ENCODE results near the gene IQGAP3. TPM values are rescaled to one million over a fixed set of nuclear protein-coding genes. Genes with fewer than 3 reads are reported as not detected.

IQGAP3 gene
- total RNA-seq, 1 experiment from 2014 or later = 25.6 TPM

GRCh38 chr1:156594190-156594589 is 21.8 kb upstream of the IQGAP3 start:
- no TSS peak for BruUV-seq (replicated peaks)
- H3K36me3 ChIP-seq (ENCODE audit: control insufficient read depth, insufficient read depth, low read length) = peaks cover 15% of the 10 kb centered on the region
- no peak overlapping the region for H3K4me3 ChIP-seq (ENCODE audit: low read depth in 2 of 2, low read length in 2 of 2)
- DNase-seq (ENCODE audit: low read depth, low spot score) (no peak), ATAC-seq (no peak)
- no peaks in the 10 kb centered on the region for H3K9me3 ChIP-seq (ENCODE audit: control insufficient read depth, insufficient read depth, low read depth, low read length)
- peaks cover 16% of the 10 kb centered on the region for H3K4me1 ChIP-seq (ENCODE audit: control insufficient read depth, insufficient read depth, low read length)
- no peaks in the 10 kb centered on the region for H3K27me3 ChIP-seq (ENCODE audit: control insufficient read depth, insufficient read depth, low read length)
- in situ Hi-C loops (cut with HindIII; ENCODE audit: low pct_unique_long_range_greater_than_20kb, low sequenced_read_pairs) = no loop called here
- 0 out of 2 replicates have a peak overlapping the region, but pooled peaks have one; percentile 17 for H3K27ac ChIP-seq (ENCODE audit: low read length)
- no peak for TF ChIP-seq CTCF (IDR thresholded peaks at IDR 0.05)
- peak; percentile 59 for TF ChIP-seq POLR2AphosphoS5 (IDR thresholded peaks at IDR 0.05; ENCODE audit: low read depth, low read length)
- no peak for TF ChIP-seq TCF7L2 (IDR thresholded peaks at IDR 0.05; ENCODE audit: low read depth, low read length)
- no peak for TF ChIP-seq REST (IDR thresholded peaks at IDR 0.05; ENCODE audit: insufficient read depth in 1 of 2, low read depth in 2 of 2, low read length in 1 of 2)
- TF ChIP-seq SIN3A (IDR thresholded peaks at IDR 0.05; ENCODE audit: borderline replicate concordance, insufficient read depth, low read depth, low read length) = no peak
- ChIA-PET POLR2A (interaction anchor here (0.6 kb wide), 3 partner anchors 28 to 228 kb away, joined by 3 to 8 read pairs (median 3); no protein-coding TSS in a partner anchor), CTCF (no interaction called here)
- intact Hi-C loops (cut with micrococcal nuclease; ENCODE audit: unreplicated experiment) = no loop called here

- DNase-seq (ENCODE audit: low read depth, low spot score) = no peak
- Histone ChIP-seq H3K27me3 (ENCODE audit: control insufficient read depth, insufficient read depth, low read length) (no peaks in the 10 kb centered on the region), H3K4me1 (ENCODE audit: control insufficient read depth, insufficient read depth, low read length) (peaks cover 17% of the 10 kb centered on the region), H3K27ac (ENCODE audit: low read length) (peak overlapping the region; percentile 4; the same call in 1 of the 2 replicates), H3K36me3 (ENCODE audit: control insufficient read depth, insufficient read depth, low read length) (peaks cover 15% of the 10 kb centered on the region), H3K4me3 (ENCODE audit: low read depth in 2 of 2, low read length in 2 of 2) (no peak overlapping the region), H3K9me3 (ENCODE audit: control insufficient read depth, insufficient read depth, low read depth, low read length) (no peaks in the 10 kb centered on the region)
- in situ Hi-C loops (cut with HindIII; ENCODE audit: low pct_unique_long_range_greater_than_20kb, low sequenced_read_pairs) (no loop called here), intact Hi-C loops (cut with micrococcal nuclease; ENCODE audit: unreplicated experiment) (no loop called here)
- ChIA-PET CTCF (no interaction called here), POLR2A (interaction anchor here (0.6 to 1.0 kb wide), 2 partner anchors 144 to 209 kb away, joined by 3 to 13 read pairs; no protein-coding TSS in a partner anchor)
- no TSS peak for BruUV-seq (replicated peaks)
- TF ChIP-seq CTCF (IDR thresholded peaks at IDR 0.05) (no peak), SIN3A (IDR thresholded peaks at IDR 0.05; ENCODE audit: borderline replicate concordance, insufficient read depth, low read depth, low read length) (no peak), POLR2AphosphoS5 (IDR thresholded peaks at IDR 0.05; ENCODE audit: low read depth, low read length) (no peak), TCF7L2 (IDR thresholded peaks at IDR 0.05; ENCODE audit: low read depth, low read length) (no peak), REST (IDR thresholded peaks at IDR 0.05; ENCODE audit: insufficient read depth in 1 of 2, low read depth in 2 of 2, low read length in 1 of 2) (no peak)
- no peak for ATAC-seq
These were observed 21.3 kb upstream of the IQGAP3 start for GRCh38 chr1:156593661-156593989.
